Spinal cord (tissue), 4 donors: Measurements from ENCODE around the gene PLOD2. TPM values are rescaled to one million over a fixed set of nuclear protein-coding genes. Genes with fewer than 3 reads are reported as not detected.

Experiments used
- polyA plus RNA-seq, 2 donors: library from polyadenylated mRNA; unstranded; fragments of 120-200 nt; gene quantifications; one replicate each; pipeline ENCODE4 v1.2.1, GENCODE V29; 2013; ENCODE audit not compliant: insufficient read length in 2 of 2
- total RNA-seq, 2 donors: library from RNA; depleted of rRNA in 1 of 2; stranded (reverse); fragments of 120-200 nt in 1 of 2; fragments of >200 nt in 1 of 2; gene quantifications; one replicate each; pipeline versions ENCODE4 v1.2.3 to v1.2.4, GENCODE V29; 2013 to 2014

Gene PLOD2
- total and polyA plus RNA-seq, 4 donors, result 44.6 to 71.7 (median 64.4) TPM

Other genes with a start within 250 kb of the PLOD2 start
- gene PLSCR4, start 89.9 kb upstream of the PLOD2 start, total RNA-seq, result 10 to 100 TPM; 43.8 to 61.3 TPM
- 10 to 100 TPM; 23.3 to 37.0 TPM for gene PLSCR4, start 89.9 kb upstream of the PLOD2 start, polyA plus RNA-seq